Activated gamma-delta T cell treated with anti-CD3 and anti-CD28 coated beads, Interleukin-2, amount 50 U/mL, for 16 hours (primary cell): ENCODE data around the gene OTOGL.
"Not testable (repeated sequence)": the region's sequence is repeated elsewhere in the genome, so short reads cannot be mapped to it uniquely, and the experiment has no call there.

Source experiments
- DNase-seq: peaks from one replicate; pipeline ENCODE4 v3.0.0-alpha.2; 2020; ENCODE audit warnings: low read depth

OTOGL gene

GRCh38 chr12:80282761-80283160 is 183.4 kb downstream of the OTOGL start:
- DNase-seq, result no peak

GRCh38 chr12:80291108-80291754 is 191.9 kb downstream of the OTOGL start:
- no peak for DNase-seq

- DNase-seq, result no peak
These were observed 194.0 kb downstream of the OTOGL start for GRCh38 chr12:80293347-80293746.

- no peak for DNase-seq
These were observed 194.4 kb downstream of the OTOGL start for GRCh38 chr12:80293759-80294158.

GRCh38 chr12:80299219-80299618 is 199.9 kb downstream of the OTOGL start:
- DNase-seq, result no peak

GRCh38 chr12:80299976-80300375 is 200.6 kb downstream of the OTOGL start:
- no peak for DNase-seq

- DNase-seq, result not testable (repeated sequence)
These were observed 208.1 kb downstream of the OTOGL start for GRCh38 chr12:80307436-80307835.

GRCh38 chr12:80313209-80313608 is 213.9 kb downstream of the OTOGL start:
- DNase-seq, result no peak

GRCh38 chr12:80314741-80315140 is 215.4 kb downstream of the OTOGL start:
- no peak for DNase-seq

- no peak for DNase-seq
These were observed 216.9 kb downstream of the OTOGL start for GRCh38 chr12:80316222-80316621.

- DNase-seq, result no peak
These were observed 218.0 kb downstream of the OTOGL start for GRCh38 chr12:80317307-80317706.

- DNase-seq, result no peak
These were observed 218.6 kb downstream of the OTOGL start for GRCh38 chr12:80317899-80318298.

- no peak for DNase-seq
These were observed 220.9 kb downstream of the OTOGL start for GRCh38 chr12:80320121-80320678.

GRCh38 chr12:80321653-80322052 is 222.3 kb downstream of the OTOGL start:
- no peak for DNase-seq

- no peak for DNase-seq
These were observed 226.0 kb downstream of the OTOGL start for GRCh38 chr12:80325167-80325959.

- no peak for DNase-seq
These were observed 233.5 kb downstream of the OTOGL start for GRCh38 chr12:80332827-80333226.

GRCh38 chr12:80352474-80352873 is 253.1 kb downstream of the OTOGL start:
- DNase-seq, result no peak

GRCh38 chr12:80353254-80353653 is 253.9 kb downstream of the OTOGL start:
- no peak for DNase-seq

- DNase-seq, result no peak
These were observed 256.8 kb downstream of the OTOGL start for GRCh38 chr12:80356097-80356496.

GRCh38 chr12:80359703-80360102 is 260.4 kb downstream of the OTOGL start:
- DNase-seq, result no peak

- DNase-seq, result no peak
These were observed 264.7 kb downstream of the OTOGL start for GRCh38 chr12:80364056-80364455.

GRCh38 chr12:80373666-80374065 is 274.3 kb downstream of the OTOGL start:
- DNase-seq, result no peak

GRCh38 chr12:80374615-80375014 is 275.3 kb downstream of the OTOGL start:
- DNase-seq, result no peak
